Prostate gland (tissue), 2 donors: ENCODE measurements around the gene UVRAG.

Experiments used
- CTCF ChIP-seq, 4 experiments: fragments of 200-600 bp in 2 of 4; fragments of 450-650 bp in 2 of 4; sonication (generic) in 2 of 4; IDR thresholded peaks; 1 replicate in 3 of 4; 2 replicates in 1 of 4; pipeline ENCODE4 v1.5.1; 2016 to 2019; ENCODE audit warnings: antibody characterized with exemption in 4 of 4, mild to moderate bottlenecking in 2 of 4, moderate library complexity in 2 of 4
- POLR2A ChIP-seq: fragments of 450-650 bp; IDR thresholded peaks from one replicate; pipeline ENCODE4 v1.6.1; 2016; ENCODE audit warnings: antibody characterized with exemption, mild to moderate bottlenecking

- TF ChIP-seq CTCF (IDR thresholded peaks at IDR 0.05) (no peak), POLR2A (no peak)
These were observed 34.1 kb upstream of the UVRAG start for GRCh38 chr11:75780888-75781287.
